HepG2 (cell line): ENCODE results near the gene ZNF343. TPM values are rescaled to one million over a fixed set of nuclear protein-coding genes. Genes with fewer than 3 reads are reported as not detected.

Experiments
- ATF3 ChIP-seq: sonication (generic); formaldehyde crosslinking; IDR thresholded peaks from 2 replicates; pipeline ENCODE4 v1.4.0; 2020; ENCODE audit warnings: missing genetic modification reagents
- CSRNP1 ChIP-seq: sonication (generic); formaldehyde crosslinking; IDR thresholded peaks from 2 replicates; pipeline ENCODE4 v1.8.1; 2023; ENCODE audit warnings: mild to moderate bottlenecking, missing genetic modification reagents
- E2F2 ChIP-seq: sonication (generic); formaldehyde crosslinking; IDR thresholded peaks from 2 replicates; pipeline ENCODE4 v1.4.0; 2020; ENCODE audit warnings: missing genetic modification reagents, borderline replicate concordance
- POLR2AphosphoS2 ChIP-seq: IDR thresholded peaks from 2 replicates; pipeline ENCODE4 v1.6.1; 2011; ENCODE audit warnings: low read depth, low read length, improper control_type of control experiment
- ZBTB2 ChIP-seq: sonication (generic); formaldehyde crosslinking; IDR thresholded peaks from 2 replicates; pipeline ENCODE4 v1.8.0; 2022; ENCODE audit warnings: low read depth, missing genetic modification reagents
- ZHX2 ChIP-seq, 2 experiments: sonication (generic) in 1 of 2; formaldehyde crosslinking in 1 of 2; IDR thresholded peaks; 2 replicates each; pipeline versions ENCODE4 v1.6.1 to v1.9.0; 2014 to 2022; ENCODE audit warnings: antibody characterized with exemption in 1 of 2, borderline replicate concordance in 1 of 2, inconsistent platforms in 1 of 2, low read depth in 1 of 2, missing genetic modification reagents in 1 of 2
- ZNF280B ChIP-seq: sonication (generic); formaldehyde crosslinking; IDR thresholded peaks from 2 replicates; pipeline ENCODE4 v1.5.0; 2020; ENCODE audit warnings: missing genetic modification reagents, mild to moderate bottlenecking, borderline replicate concordance
- ZNF432 ChIP-seq: sonication (generic); formaldehyde crosslinking; IDR thresholded peaks from 2 replicates; pipeline ENCODE4 v1.5.0; 2020; ENCODE audit warnings: missing genetic modification reagents, mild to moderate bottlenecking, borderline replicate concordance
- ZNF530 ChIP-seq: sonication (generic); formaldehyde crosslinking; IDR thresholded peaks from 2 replicates; pipeline ENCODE4 v1.5.0; 2020; ENCODE audit warnings: low read depth, mild to moderate bottlenecking, missing genetic modification reagents
- ZNF614 ChIP-seq: IDR thresholded peaks from 2 replicates; pipeline ENCODE4 v1.6.1; 2018; ENCODE audit warnings: missing biosample characterization, missing genetic modification reagents, inconsistent platforms, borderline replicate concordance
- ZNF720 ChIP-seq: sonication (generic); formaldehyde crosslinking; IDR thresholded peaks from 2 replicates; pipeline ENCODE4 v1.4.0; 2020; ENCODE audit warnings: missing genetic modification reagents
- polyA plus RNA-seq, 8 experiments: library from polyadenylated mRNA; depleted of rRNA in 3 of 8; stranded (reverse) in 7 of 8; unstranded in 1 of 8; fragments of >200 nt; fragmentation: Illumina TruSeq in 4 of 8; extraction: Trizol in 4 of 8; gene quantifications; 2 replicates each; pipeline versions ENCODE4 v1.2.1 to v1.2.3, GENCODE V29; 2011 to 2016; ENCODE audit warnings: low read depth in 4 of 8, missing spikeins in 1 of 8, mixed read lengths in 1 of 8; ENCODE audit not compliant: insufficient read depth in 1 of 8
- total RNA-seq, 5 experiments: library from RNA; depleted of rRNA; stranded (reverse); fragments of >200 nt; fragmentation: Illumina TruSeq; extraction: Trizol; gene quantifications; 2 replicates each; pipeline ENCODE4 v1.2.3, GENCODE V29; 2016; ENCODE audit warnings: low read depth in 1 of 5

Gene ZNF343
- total and polyA plus RNA-seq, 2 of the 13 experiments (the other 11 are each of a cell fraction or from before 2014, with no cell fraction given) = 16.4 to 22.1 TPM

GRCh38 chr20:2508631-2509467 is at the start of gene ZNF343 (continued):
- TF ChIP-seq CSRNP1 (CRISPR knock-in tag) (peak; percentile 98), E2F2 (CRISPR knock-in tag) (peak; percentile 67; the same call in 1 of the 2 replicates), ZNF614 (CRISPR knock-in tag) (peak; percentile 51; the same call in 1 of the 2 replicates), ATF3 (peak; percentile 68), ZHX2 (IDR thresholded peaks at IDR 0.05; ENCODE audit: low read depth) (0 out of 2 replicates have a peak, but pooled peaks have one; percentile 39), ZHX2 (CRISPR knock-in tag; IDR thresholded peaks at IDR 0.05; ENCODE audit: borderline replicate concordance) (no peak; the same call in 1 of the 2 replicates), ZNF280B (CRISPR knock-in tag) (no peak; the same call in 1 of the 2 replicates), ZBTB2 (no peak), POLR2AphosphoS2 (no peak), ZNF720 (CRISPR knock-in tag) (no peak), ZNF432 (peak; percentile 60; the same call in 1 of the 2 replicates), ZNF530 (CRISPR knock-in tag) (no peak)
